ENCODE data around the gene PEX14.

Gene PEX14

GRCh38 chr1:10667861-10668761 lies 193.4 kb downstream of the PEX14 start:
- no peak for TF ChIP-seq CTCF (IDR thresholded peaks at IDR 0.05; ENCODE audit: low read depth, low read length)
- H3K4me1 ChIP-seq = peaks cover 3% of the 10 kb centered on the region; the same call in 1 of the 2 replicates

GRCh38 chr1:10669570-10669969 lies 194.8 kb downstream of the PEX14 start:
- no peak for DNase-seq
- Histone ChIP-seq H3K4me3 (ENCODE audit: low read depth, low read length) (no peak overlapping the region), H3K36me3 (no peaks in the 10 kb centered on the region), H3K27me3 (no peaks in the 10 kb centered on the region), H3K9me3 (no peaks in the 10 kb centered on the region), H3K4me1 (no peaks in the 10 kb centered on the region; the same call in 1 of the 2 replicates)
- no peak for TF ChIP-seq CTCF (IDR thresholded peaks at IDR 0.05; ENCODE audit: low read depth, low read length)

More at GRCh38 chr1:10667861-10668761, 193.4 kb downstream of the PEX14 start:
- peak; percentile 37 for DNase-seq
- H3K27me3 ChIP-seq = no peaks in the 10 kb centered on the region
- H3K4me3 ChIP-seq (ENCODE audit: low read depth, low read length) = no peak overlapping the region
- H3K36me3 ChIP-seq = no peaks in the 10 kb centered on the region
- no peaks in the 10 kb centered on the region for H3K9me3 ChIP-seq

- Histone ChIP-seq H3K27me3 (no peaks in the 10 kb centered on the region), H3K4me1 (no peaks in the 10 kb centered on the region; the same call in 1 of the 2 replicates), H3K9me3 (no peaks in the 10 kb centered on the region), H3K36me3 (no peaks in the 10 kb centered on the region), H3K4me3 (ENCODE audit: low read depth, low read length) (no peak overlapping the region)
- no peak for TF ChIP-seq CTCF (IDR thresholded peaks at IDR 0.05; ENCODE audit: low read depth, low read length)
- no peak for DNase-seq
Observed at GRCh38 chr1:10670190-10670589, 195.4 kb downstream of the PEX14 start.

- no peak for DNase-seq
- H3K27me3 ChIP-seq = no peaks in the 10 kb centered on the region
- no peak overlapping the region for H3K4me3 ChIP-seq (ENCODE audit: low read depth, low read length)
- H3K9me3 ChIP-seq = no peaks in the 10 kb centered on the region
- H3K4me1 ChIP-seq = no peaks in the 10 kb centered on the region; the same call in 1 of the 2 replicates
- TF ChIP-seq CTCF (IDR thresholded peaks at IDR 0.05; ENCODE audit: low read depth, low read length) = no peak
- H3K36me3 ChIP-seq = no peaks in the 10 kb centered on the region
Observed at GRCh38 chr1:10671090-10671489, 196.3 kb downstream of the PEX14 start.

- H3K4me1 ChIP-seq = no peaks in the 10 kb centered on the region; the same call in 1 of the 2 replicates
- H3K27me3 ChIP-seq = no peaks in the 10 kb centered on the region
- TF ChIP-seq CTCF (IDR thresholded peaks at IDR 0.05; ENCODE audit: low read depth, low read length) = no peak
- no peak for DNase-seq
- no peaks in the 10 kb centered on the region for H3K36me3 ChIP-seq
- H3K9me3 ChIP-seq = no peaks in the 10 kb centered on the region
- H3K4me3 ChIP-seq (ENCODE audit: low read depth, low read length) = no peak overlapping the region
Observed at GRCh38 chr1:10671622-10672342, 197.0 kb downstream of the PEX14 start.
